HepG2 (cell line): ENCODE results near the gene PPY. TPM values are rescaled to one million over a fixed set of nuclear protein-coding genes. Genes with fewer than 3 reads are reported as not detected.

Experiments
- AKAP8 ChIP-seq: sonication (generic); formaldehyde crosslinking; IDR thresholded peaks from 2 replicates; pipeline ENCODE4 v1.5.1; 2020; ENCODE audit warnings: mild to moderate bottlenecking, missing genetic modification reagents
- CC2D1A ChIP-seq: sonication (generic); formaldehyde crosslinking; IDR thresholded peaks from 2 replicates; pipeline ENCODE4 v1.8.1; 2023; ENCODE audit warnings: mild to moderate bottlenecking, missing genetic modification reagents
- MTA3 ChIP-seq: sonication (generic); formaldehyde crosslinking; IDR thresholded peaks from 2 replicates; pipeline ENCODE4 v1.4.0; 2020; ENCODE audit warnings: missing genetic modification reagents
- NR2F1 ChIP-seq, 2 experiments: fragments of 450-650 bp in 1 of 2; formaldehyde crosslinking in 1 of 2; IDR thresholded peaks; 2 replicates each; pipeline versions ENCODE4 v1.5.0 to v1.6.1; 2016 to 2020; ENCODE audit warnings: mild to moderate bottlenecking in 1 of 2, missing compliant biosample characterization in 1 of 2, missing genetic modification reagents in 1 of 2, moderate library complexity in 1 of 2
- ZNF318 ChIP-seq: sonication (generic); formaldehyde crosslinking; IDR thresholded peaks from 2 replicates; pipeline ENCODE4 v1.4.0; 2020; ENCODE audit warnings: mild to moderate bottlenecking, missing genetic modification reagents
- ZNF775 ChIP-seq: sonication (generic); formaldehyde crosslinking; IDR thresholded peaks from 2 replicates; pipeline ENCODE4 v1.4.0; 2020; ENCODE audit warnings: missing genetic modification reagents, mild to moderate bottlenecking, moderate library complexity, borderline replicate concordance
- ZSCAN20 ChIP-seq: sonication (generic); formaldehyde crosslinking; IDR thresholded peaks from 2 replicates; pipeline ENCODE4 v1.4.0; 2020; ENCODE audit warnings: missing genetic modification reagents, mild to moderate bottlenecking, borderline replicate concordance
- polyA plus RNA-seq, 8 experiments: library from polyadenylated mRNA; depleted of rRNA in 3 of 8; stranded (reverse) in 7 of 8; unstranded in 1 of 8; fragments of >200 nt; fragmentation: Illumina TruSeq in 4 of 8; extraction: Trizol in 4 of 8; gene quantifications; 2 replicates each; pipeline versions ENCODE4 v1.2.1 to v1.2.3, GENCODE V29; 2011 to 2016; ENCODE audit warnings: low read depth in 4 of 8, missing spikeins in 1 of 8, mixed read lengths in 1 of 8; ENCODE audit not compliant: insufficient read depth in 1 of 8
- total RNA-seq, 5 experiments: library from RNA; depleted of rRNA; stranded (reverse); fragments of >200 nt; fragmentation: Illumina TruSeq; extraction: Trizol; gene quantifications; 2 replicates each; pipeline ENCODE4 v1.2.3, GENCODE V29; 2016; ENCODE audit warnings: low read depth in 1 of 5
- TF ChIP-seq, protein P1 (sequence below): sonication (generic); formaldehyde crosslinking; IDR thresholded peaks from 2 replicates; pipeline ENCODE4 v1.4.0; 2020; ENCODE audit warnings: missing genetic modification reagents
- TF ChIP-seq, protein P2 (sequence below): sonication (generic); formaldehyde crosslinking; IDR thresholded peaks from 2 replicates; pipeline ENCODE4 v1.5.0; 2020; ENCODE audit warnings: missing genetic modification reagents
- TF ChIP-seq, protein P3 (sequence below): fragments of 450-650 bp; IDR thresholded peaks from 2 replicates; pipeline ENCODE4 v1.6.1; 2017; ENCODE audit warnings: mild to moderate bottlenecking

The PPY gene
- total and polyA plus RNA-seq, 2 of the 13 experiments (the other 11 are each of a cell fraction or from before 2014, with no cell fraction given): not detected

DNA sequence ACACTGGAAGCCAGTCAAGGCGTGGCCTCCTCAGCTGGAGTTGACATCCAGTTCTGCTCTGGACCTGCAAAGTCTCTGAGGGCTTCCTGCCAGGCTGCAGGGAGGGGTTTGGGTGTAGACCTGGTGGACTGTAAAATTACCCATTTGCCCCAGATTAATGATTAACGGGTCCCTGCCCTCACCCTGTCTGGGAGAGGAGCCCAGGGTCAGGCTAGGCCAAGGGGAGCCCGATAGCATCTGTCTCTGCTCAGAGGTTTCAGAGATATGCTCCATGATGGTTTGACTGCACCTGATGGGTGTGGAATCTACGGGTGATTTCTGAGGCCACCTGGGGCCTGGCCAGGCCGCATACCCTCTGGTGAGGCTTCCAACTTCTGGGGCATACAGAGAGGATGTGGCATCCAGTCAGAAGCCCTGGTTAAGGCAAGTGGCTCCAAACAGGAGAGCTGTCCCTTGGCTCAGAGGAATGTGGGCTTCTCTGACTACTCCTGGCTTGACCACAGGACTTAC, 11.2 kb downstream of the PPY start (continued):
- TF ChIP-seq, protein P1, sequence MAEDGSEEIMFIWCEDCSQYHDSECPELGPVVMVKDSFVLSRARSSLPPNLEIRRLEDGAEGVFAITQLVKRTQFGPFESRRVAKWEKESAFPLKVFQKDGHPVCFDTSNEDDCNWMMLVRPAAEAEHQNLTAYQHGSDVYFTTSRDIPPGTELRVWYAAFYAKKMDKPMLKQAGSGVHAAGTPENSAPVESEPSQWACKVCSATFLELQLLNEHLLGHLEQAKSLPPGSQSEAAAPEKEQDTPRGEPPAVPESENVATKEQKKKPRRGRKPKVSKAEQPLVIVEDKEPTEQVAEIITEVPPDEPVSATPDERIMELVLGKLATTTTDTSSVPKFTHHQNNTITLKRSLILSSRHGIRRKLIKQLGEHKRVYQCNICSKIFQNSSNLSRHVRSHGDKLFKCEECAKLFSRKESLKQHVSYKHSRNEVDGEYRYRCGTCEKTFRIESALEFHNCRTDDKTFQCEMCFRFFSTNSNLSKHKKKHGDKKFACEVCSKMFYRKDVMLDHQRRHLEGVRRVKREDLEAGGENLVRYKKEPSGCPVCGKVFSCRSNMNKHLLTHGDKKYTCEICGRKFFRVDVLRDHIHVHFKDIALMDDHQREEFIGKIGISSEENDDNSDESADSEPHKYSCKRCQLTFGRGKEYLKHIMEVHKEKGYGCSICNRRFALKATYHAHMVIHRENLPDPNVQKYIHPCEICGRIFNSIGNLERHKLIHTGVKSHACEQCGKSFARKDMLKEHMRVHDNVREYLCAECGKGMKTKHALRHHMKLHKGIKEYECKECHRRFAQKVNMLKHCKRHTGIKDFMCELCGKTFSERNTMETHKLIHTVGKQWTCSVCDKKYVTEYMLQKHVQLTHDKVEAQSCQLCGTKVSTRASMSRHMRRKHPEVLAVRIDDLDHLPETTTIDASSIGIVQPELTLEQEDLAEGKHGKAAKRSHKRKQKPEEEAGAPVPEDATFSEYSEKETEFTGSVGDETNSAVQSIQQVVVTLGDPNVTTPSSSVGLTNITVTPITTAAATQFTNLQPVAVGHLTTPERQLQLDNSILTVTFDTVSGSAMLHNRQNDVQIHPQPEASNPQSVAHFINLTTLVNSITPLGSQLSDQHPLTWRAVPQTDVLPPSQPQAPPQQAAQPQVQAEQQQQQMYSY: no peak
- TF ChIP-seq, protein P2, sequence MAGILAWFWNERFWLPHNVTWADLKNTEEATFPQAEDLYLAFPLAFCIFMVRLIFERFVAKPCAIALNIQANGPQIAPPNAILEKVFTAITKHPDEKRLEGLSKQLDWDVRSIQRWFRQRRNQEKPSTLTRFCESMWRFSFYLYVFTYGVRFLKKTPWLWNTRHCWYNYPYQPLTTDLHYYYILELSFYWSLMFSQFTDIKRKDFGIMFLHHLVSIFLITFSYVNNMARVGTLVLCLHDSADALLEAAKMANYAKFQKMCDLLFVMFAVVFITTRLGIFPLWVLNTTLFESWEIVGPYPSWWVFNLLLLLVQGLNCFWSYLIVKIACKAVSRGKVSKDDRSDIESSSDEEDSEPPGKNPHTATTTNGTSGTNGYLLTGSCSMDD (CRISPR knock-in tag): no peak
- no peak for TF ChIP-seq ZNF775 (CRISPR knock-in tag)
- TF ChIP-seq, protein P3, sequence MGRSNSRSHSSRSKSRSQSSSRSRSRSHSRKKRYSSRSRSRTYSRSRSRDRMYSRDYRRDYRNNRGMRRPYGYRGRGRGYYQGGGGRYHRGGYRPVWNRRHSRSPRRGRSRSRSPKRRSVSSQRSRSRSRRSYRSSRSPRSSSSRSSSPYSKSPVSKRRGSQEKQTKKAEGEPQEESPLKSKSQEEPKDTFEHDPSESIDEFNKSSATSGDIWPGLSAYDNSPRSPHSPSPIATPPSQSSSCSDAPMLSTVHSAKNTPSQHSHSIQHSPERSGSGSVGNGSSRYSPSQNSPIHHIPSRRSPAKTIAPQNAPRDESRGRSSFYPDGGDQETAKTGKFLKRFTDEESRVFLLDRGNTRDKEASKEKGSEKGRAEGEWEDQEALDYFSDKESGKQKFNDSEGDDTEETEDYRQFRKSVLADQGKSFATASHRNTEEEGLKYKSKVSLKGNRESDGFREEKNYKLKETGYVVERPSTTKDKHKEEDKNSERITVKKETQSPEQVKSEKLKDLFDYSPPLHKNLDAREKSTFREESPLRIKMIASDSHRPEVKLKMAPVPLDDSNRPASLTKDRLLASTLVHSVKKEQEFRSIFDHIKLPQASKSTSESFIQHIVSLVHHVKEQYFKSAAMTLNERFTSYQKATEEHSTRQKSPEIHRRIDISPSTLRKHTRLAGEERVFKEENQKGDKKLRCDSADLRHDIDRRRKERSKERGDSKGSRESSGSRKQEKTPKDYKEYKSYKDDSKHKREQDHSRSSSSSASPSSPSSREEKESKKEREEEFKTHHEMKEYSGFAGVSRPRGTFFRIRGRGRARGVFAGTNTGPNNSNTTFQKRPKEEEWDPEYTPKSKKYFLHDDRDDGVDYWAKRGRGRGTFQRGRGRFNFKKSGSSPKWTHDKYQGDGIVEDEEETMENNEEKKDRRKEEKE: no peak
- no peak for TF ChIP-seq CC2D1A (CRISPR knock-in tag)
- no peak for TF ChIP-seq AKAP8
- TF ChIP-seq ZNF318 (CRISPR knock-in tag): no peak
- TF ChIP-seq MTA3 (CRISPR knock-in tag): no peak
- TF ChIP-seq NR2F1 (CRISPR knock-in tag; IDR thresholded peaks at IDR 0.05): no peak
- no peak; the same call in 1 of the 2 replicates for TF ChIP-seq ZSCAN20 (CRISPR knock-in tag)
